Measurements from ENCODE around the gene WDCP. TPM values are rescaled to one million over a fixed set of nuclear protein-coding genes. Genes with fewer than 3 reads are reported as not detected.

WDCP gene
- polyA plus RNA-seq, 1 donor from 2014 or later = 15.7 TPM

DNA sequence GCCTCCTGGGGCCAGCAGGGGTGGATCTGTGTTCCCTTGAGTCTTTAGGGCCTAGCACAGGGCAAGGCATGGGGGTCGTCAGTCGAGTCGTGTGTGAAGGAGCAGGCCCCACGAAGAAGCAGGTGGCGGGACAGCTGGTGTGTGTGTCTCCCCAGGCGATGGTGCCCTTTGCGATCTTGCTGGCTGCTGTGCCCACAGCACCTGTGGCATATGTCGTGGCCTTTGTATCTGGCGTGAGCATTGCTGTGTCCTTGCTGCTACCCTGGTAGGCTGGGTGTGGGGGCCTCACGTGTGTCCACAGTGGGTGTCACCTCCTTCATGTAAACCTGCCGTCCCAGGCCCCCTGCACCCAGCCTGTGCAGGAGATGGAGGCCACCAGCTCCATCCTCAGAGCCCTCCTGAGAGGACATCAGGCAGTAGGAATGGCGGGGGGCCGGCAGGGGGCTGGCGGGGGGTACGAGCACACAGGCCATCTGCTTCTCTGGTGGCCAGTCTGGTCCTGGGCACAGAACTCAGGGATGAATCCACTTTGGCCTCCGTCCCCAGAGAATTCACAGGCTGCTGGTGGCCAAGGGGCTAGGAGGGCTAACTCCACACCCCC, 24.1 kb downstream of the WDCP start:
- Histone ChIP-seq H3K36me3 (ENCODE audit: insufficient read depth, low read length) (no peaks in the 10 kb centered on the region), H3K79me2 (replicated peaks; ENCODE audit: insufficient read depth, low read length) (no peaks in the 10 kb centered on the region), H3K9me2 (ENCODE audit: insufficient read depth, low read length) (no peaks in the 10 kb centered on the region), H4K20me1 (ENCODE audit: insufficient read depth) (no peaks in the 10 kb centered on the region), H3K27ac (ENCODE audit: low read length) (no peak overlapping the region), H3F3A (ENCODE audit: insufficient read depth, low read length, poor library complexity, severe bottlenecking) (no peaks in the 10 kb centered on the region), H3K9ac (ENCODE audit: low read length) (no peak overlapping the region), H3K9me3 (ENCODE audit: low read length) (no peaks in the 10 kb centered on the region), H2AFZ (ENCODE audit: low read depth, low read length) (no peak overlapping the region), H3K27me3 (ENCODE audit: insufficient read depth, low read depth, low read length) (no peaks in the 10 kb centered on the region), H3K4me2 (ENCODE audit: low read length) (no peak overlapping the region), H3K4me3 (ENCODE audit: low read length) (no peak overlapping the region)
- TF ChIP-seq TAF1 (IDR thresholded peaks at IDR 0.05; ENCODE audit: low read depth) (no peak), SMC3 (conservative IDR thresholded peaks at IDR 0.05; ENCODE audit: poor library complexity) (no peak), RAD21 (conservative IDR thresholded peaks at IDR 0.05) (no peak), EZH2 (IDR thresholded peaks at IDR 0.05; ENCODE audit: borderline replicate concordance, insufficient read depth, low read length, poor library complexity, severe bottlenecking) (no peak), EP300 (conservative IDR thresholded peaks at IDR 0.05; ENCODE audit: poor library complexity, severe bottlenecking) (no peak), POLR2AphosphoS5 (IDR thresholded peaks at IDR 0.05) (no peak), MXI1 (conservative IDR thresholded peaks at IDR 0.05; ENCODE audit: poor library complexity, severe bottlenecking) (no peak)
- TF ChIP-seq, protein P1, sequence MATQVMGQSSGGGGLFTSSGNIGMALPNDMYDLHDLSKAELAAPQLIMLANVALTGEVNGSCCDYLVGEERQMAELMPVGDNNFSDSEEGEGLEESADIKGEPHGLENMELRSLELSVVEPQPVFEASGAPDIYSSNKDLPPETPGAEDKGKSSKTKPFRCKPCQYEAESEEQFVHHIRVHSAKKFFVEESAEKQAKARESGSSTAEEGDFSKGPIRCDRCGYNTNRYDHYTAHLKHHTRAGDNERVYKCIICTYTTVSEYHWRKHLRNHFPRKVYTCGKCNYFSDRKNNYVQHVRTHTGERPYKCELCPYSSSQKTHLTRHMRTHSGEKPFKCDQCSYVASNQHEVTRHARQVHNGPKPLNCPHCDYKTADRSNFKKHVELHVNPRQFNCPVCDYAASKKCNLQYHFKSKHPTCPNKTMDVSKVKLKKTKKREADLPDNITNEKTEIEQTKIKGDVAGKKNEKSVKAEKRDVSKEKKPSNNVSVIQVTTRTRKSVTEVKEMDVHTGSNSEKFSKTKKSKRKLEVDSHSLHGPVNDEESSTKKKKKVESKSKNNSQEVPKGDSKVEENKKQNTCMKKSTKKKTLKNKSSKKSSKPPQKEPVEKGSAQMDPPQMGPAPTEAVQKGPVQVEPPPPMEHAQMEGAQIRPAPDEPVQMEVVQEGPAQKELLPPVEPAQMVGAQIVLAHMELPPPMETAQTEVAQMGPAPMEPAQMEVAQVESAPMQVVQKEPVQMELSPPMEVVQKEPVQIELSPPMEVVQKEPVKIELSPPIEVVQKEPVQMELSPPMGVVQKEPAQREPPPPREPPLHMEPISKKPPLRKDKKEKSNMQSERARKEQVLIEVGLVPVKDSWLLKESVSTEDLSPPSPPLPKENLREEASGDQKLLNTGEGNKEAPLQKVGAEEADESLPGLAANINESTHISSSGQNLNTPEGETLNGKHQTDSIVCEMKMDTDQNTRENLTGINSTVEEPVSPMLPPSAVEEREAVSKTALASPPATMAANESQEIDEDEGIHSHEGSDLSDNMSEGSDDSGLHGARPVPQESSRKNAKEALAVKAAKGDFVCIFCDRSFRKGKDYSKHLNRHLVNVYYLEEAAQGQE (IDR thresholded peaks at IDR 0.05; ENCODE audit: borderline replicate concordance) = no peak
- TF ChIP-seq, protein P2, sequence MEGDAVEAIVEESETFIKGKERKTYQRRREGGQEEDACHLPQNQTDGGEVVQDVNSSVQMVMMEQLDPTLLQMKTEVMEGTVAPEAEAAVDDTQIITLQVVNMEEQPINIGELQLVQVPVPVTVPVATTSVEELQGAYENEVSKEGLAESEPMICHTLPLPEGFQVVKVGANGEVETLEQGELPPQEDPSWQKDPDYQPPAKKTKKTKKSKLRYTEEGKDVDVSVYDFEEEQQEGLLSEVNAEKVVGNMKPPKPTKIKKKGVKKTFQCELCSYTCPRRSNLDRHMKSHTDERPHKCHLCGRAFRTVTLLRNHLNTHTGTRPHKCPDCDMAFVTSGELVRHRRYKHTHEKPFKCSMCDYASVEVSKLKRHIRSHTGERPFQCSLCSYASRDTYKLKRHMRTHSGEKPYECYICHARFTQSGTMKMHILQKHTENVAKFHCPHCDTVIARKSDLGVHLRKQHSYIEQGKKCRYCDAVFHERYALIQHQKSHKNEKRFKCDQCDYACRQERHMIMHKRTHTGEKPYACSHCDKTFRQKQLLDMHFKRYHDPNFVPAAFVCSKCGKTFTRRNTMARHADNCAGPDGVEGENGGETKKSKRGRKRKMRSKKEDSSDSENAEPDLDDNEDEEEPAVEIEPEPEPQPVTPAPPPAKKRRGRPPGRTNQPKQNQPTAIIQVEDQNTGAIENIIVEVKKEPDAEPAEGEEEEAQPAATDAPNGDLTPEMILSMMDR (IDR thresholded peaks at IDR 0.05; ENCODE audit: poor library complexity, severe bottlenecking) = no peak

DNA sequence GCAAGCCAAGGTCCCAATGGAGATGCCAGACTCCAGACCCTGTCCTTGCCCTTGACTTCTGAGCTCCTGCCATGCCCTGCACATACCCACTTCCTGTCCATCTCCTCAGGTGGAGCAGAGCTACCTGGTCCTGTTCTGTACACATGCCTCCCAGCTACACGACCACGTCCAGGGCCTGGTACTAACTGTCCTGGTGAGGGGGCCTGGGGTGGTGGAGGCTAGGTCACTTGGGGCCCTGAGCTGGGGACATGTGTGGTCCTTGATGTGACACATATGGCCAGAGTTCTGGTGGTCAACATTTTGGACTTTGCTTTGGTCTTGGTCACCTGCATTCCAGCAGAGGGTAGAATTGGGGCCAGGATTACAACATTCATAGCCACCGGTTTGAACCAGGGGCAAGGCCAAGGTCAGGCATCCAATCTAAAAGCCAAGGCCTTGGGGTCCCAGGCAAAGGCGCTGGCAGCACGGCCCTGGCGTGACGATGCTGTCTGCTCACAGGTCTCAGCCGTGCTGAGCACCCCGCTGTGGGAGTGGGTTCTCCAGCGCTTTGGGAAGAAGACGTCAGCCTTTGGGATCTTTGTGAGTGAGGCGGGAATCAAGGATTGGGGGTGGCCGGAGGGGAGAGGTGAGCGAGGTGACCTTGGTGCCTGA, 24.7 kb downstream of the WDCP start:
- H3K9ac ChIP-seq (ENCODE audit: low read length) = no peak overlapping the region
- no peak overlapping the region for H3K27ac ChIP-seq (ENCODE audit: low read length)
- no peaks in the 10 kb centered on the region for H3K9me3 ChIP-seq (ENCODE audit: low read length)
- H3K36me3 ChIP-seq (ENCODE audit: insufficient read depth, low read length) = no peaks in the 10 kb centered on the region
- no peaks in the 10 kb centered on the region for H3K79me2 ChIP-seq (replicated peaks; ENCODE audit: insufficient read depth, low read length)
- TF ChIP-seq POLR2AphosphoS5 (IDR thresholded peaks at IDR 0.05) = no peak
- no peak for TF ChIP-seq SMC3 (conservative IDR thresholded peaks at IDR 0.05; ENCODE audit: poor library complexity)
- no peak for TF ChIP-seq EZH2 (IDR thresholded peaks at IDR 0.05; ENCODE audit: borderline replicate concordance, insufficient read depth, low read length, poor library complexity, severe bottlenecking)
- no peak for TF ChIP-seq TAF1 (IDR thresholded peaks at IDR 0.05; ENCODE audit: low read depth)
- TF ChIP-seq MXI1 (conservative IDR thresholded peaks at IDR 0.05; ENCODE audit: poor library complexity, severe bottlenecking) = no peak
- TF ChIP-seq, protein P2 (IDR thresholded peaks at IDR 0.05; ENCODE audit: poor library complexity, severe bottlenecking) = no peak
- no peak for TF ChIP-seq EP300 (conservative IDR thresholded peaks at IDR 0.05; ENCODE audit: poor library complexity, severe bottlenecking)
- TF ChIP-seq, protein P1 (IDR thresholded peaks at IDR 0.05; ENCODE audit: borderline replicate concordance) = no peak
- TF ChIP-seq RAD21 (conservative IDR thresholded peaks at IDR 0.05) = no peak
- H4K20me1 ChIP-seq (ENCODE audit: insufficient read depth) = no peaks in the 10 kb centered on the region
- H3K9me2 ChIP-seq (ENCODE audit: insufficient read depth, low read length) = no peaks in the 10 kb centered on the region
- no peak overlapping the region for H2AFZ ChIP-seq (ENCODE audit: low read depth, low read length)
- H3K4me2 ChIP-seq (ENCODE audit: low read length) = no peak overlapping the region
- H3K27me3 ChIP-seq (ENCODE audit: insufficient read depth, low read depth, low read length) = no peaks in the 10 kb centered on the region
- H3K4me3 ChIP-seq (ENCODE audit: low read length) = no peak overlapping the region
- H3F3A ChIP-seq (ENCODE audit: insufficient read depth, low read length, poor library complexity, severe bottlenecking) = no peaks in the 10 kb centered on the region
